H9 (cell line): ENCODE data around the gene PGGHG. TPM values are rescaled to one million over a fixed set of nuclear protein-coding genes. Genes with fewer than 3 reads are reported as not detected.
"Not testable (repeated sequence)": the region's sequence is repeated elsewhere in the genome, so short reads cannot be mapped to it uniquely, and the experiment has no call there.

Source experiments
- DNase-seq: peaks from one replicate; pipeline ENCODE4 v3.0.0-alpha.2; 2017
- H2AFZ ChIP-seq: one replicate; pipeline ENCODE4 v1.6.1; 2013; ENCODE audit warnings: mild to moderate bottlenecking, low read length, control low read depth, moderate library complexity
- H2AK5ac ChIP-seq: 2 replicates; pipeline ENCODE4 v1.6.1; 2013; ENCODE audit warnings: low read length, control low read depth, mixed read lengths; ENCODE audit not compliant: insufficient read length
- H2BK120ac ChIP-seq: one replicate; pipeline ENCODE4 v1.6.1; 2013; ENCODE audit warnings: low read depth, mild to moderate bottlenecking, low read length, control low read depth, inconsistent platforms; ENCODE audit not compliant: poor library complexity, severe bottlenecking
- H2BK12ac ChIP-seq: 2 replicates; pipeline ENCODE4 v1.6.1; 2013; ENCODE audit warnings: low read length, control low read depth, mixed read lengths, low read depth; ENCODE audit not compliant: insufficient read length
- H2BK15ac ChIP-seq: 2 replicates; pipeline ENCODE4 v1.6.1; 2013; ENCODE audit warnings: low read depth, low read length, control low read depth
- H2BK20ac ChIP-seq: one replicate; pipeline ENCODE4 v1.6.1; 2013; ENCODE audit warnings: low read depth, mild to moderate bottlenecking, low read length, control low read depth, inconsistent platforms; ENCODE audit not compliant: poor library complexity, severe bottlenecking
- H2BK5ac ChIP-seq: 2 replicates; pipeline ENCODE4 v1.6.1; 2013; ENCODE audit warnings: low read length, control low read depth, mixed read lengths; ENCODE audit not compliant: insufficient read length
- H3K14ac ChIP-seq: 2 replicates; pipeline ENCODE4 v1.6.1; 2013; ENCODE audit warnings: low read length, control low read depth; ENCODE audit not compliant: insufficient read depth
- H3K18ac ChIP-seq: 2 replicates; pipeline ENCODE4 v1.6.1; 2013; ENCODE audit warnings: low read depth, mild to moderate bottlenecking, mixed read lengths, low read length, control low read depth; ENCODE audit not compliant: insufficient read length
- H3K23ac ChIP-seq: 2 replicates; pipeline ENCODE4 v1.6.1; 2013; ENCODE audit warnings: low read length, control low read depth, mixed read lengths, low read depth; ENCODE audit not compliant: insufficient read length
- H3K23me2 ChIP-seq: 2 replicates; pipeline ENCODE4 v1.6.1; 2013; ENCODE audit warnings: low read depth, mild to moderate bottlenecking, mixed read lengths, low read length, control low read depth; ENCODE audit not compliant: insufficient read length, poor library complexity, severe bottlenecking
- H3K27ac ChIP-seq: 2 replicates; pipeline ENCODE4 v1.5.1; 2013; ENCODE audit warnings: low read length, control low read depth, mixed read lengths, low read depth; ENCODE audit not compliant: insufficient read length
- H3K27me3 ChIP-seq: 2 replicates; pipeline ENCODE4 v1.6.1; 2013; ENCODE audit warnings: low read length, control low read depth, inconsistent platforms; ENCODE audit not compliant: insufficient read depth
- H3K4ac ChIP-seq: 2 replicates; pipeline ENCODE4 v1.6.1; 2013; ENCODE audit warnings: low read depth, mild to moderate bottlenecking, control low read depth, inconsistent platforms, low read length, moderate library complexity
- H3K4me1 ChIP-seq: 2 replicates; pipeline ENCODE4 v1.6.1; 2013; ENCODE audit warnings: low read length, control low read depth, inconsistent platforms; ENCODE audit not compliant: insufficient read depth
- H3K4me2 ChIP-seq: 2 replicates; pipeline ENCODE4 v1.6.1; 2013; ENCODE audit warnings: low read length, control low read depth, mixed read lengths; ENCODE audit not compliant: insufficient read length, insufficient read depth
- H3K56ac ChIP-seq: 2 replicates; pipeline ENCODE4 v1.6.1; 2013; ENCODE audit warnings: low read depth, mild to moderate bottlenecking, mixed read lengths, low read length, control low read depth; ENCODE audit not compliant: insufficient read length
- H3K79me1 ChIP-seq: 2 replicates; pipeline ENCODE4 v1.6.1; 2013; ENCODE audit warnings: low read depth, mild to moderate bottlenecking, moderate library complexity, low read length, control low read depth, inconsistent platforms; ENCODE audit not compliant: insufficient read depth, poor library complexity, severe bottlenecking
- H3K79me2 ChIP-seq: 2 replicates; pipeline ENCODE4 v1.6.1; 2013; ENCODE audit warnings: low read length, control low read depth, inconsistent platforms; ENCODE audit not compliant: insufficient read depth
- H3K9ac ChIP-seq: 2 replicates; pipeline ENCODE4 v1.6.1; 2013; ENCODE audit warnings: low read length, control low read depth, mixed read lengths; ENCODE audit not compliant: insufficient read length; ENCODE audit errors: extremely low read depth
- H3K9me3 ChIP-seq: one replicate; pipeline ENCODE4 v1.6.1; 2013; ENCODE audit warnings: low read depth, low read length, inconsistent platforms; ENCODE audit not compliant: control insufficient read depth
- H3T11ph ChIP-seq: one replicate; pipeline ENCODE4 v1.6.1; 2013; ENCODE audit warnings: mild to moderate bottlenecking, low read length, control low read depth, inconsistent platforms
- H4K20me1 ChIP-seq: one replicate; pipeline ENCODE4 v1.6.1; 2013; ENCODE audit not compliant: control insufficient read depth, insufficient read length, insufficient read depth
- H4K5ac ChIP-seq: 2 replicates; pipeline ENCODE4 v1.6.1; 2013; ENCODE audit warnings: low read depth, mild to moderate bottlenecking, mixed read lengths, low read length, control low read depth; ENCODE audit not compliant: insufficient read length
- H4K8ac ChIP-seq: replicated peaks from 2 replicates; pipeline ENCODE4 v1.6.1; 2013; ENCODE audit warnings: low read length, control low read depth, mixed read lengths, low read depth; ENCODE audit not compliant: insufficient read length
- H4K91ac ChIP-seq: 2 replicates; pipeline ENCODE4 v1.6.1; 2013; ENCODE audit warnings: low read depth, mild to moderate bottlenecking, moderate library complexity, mixed read lengths, low read length, control low read depth; ENCODE audit not compliant: insufficient read length
- H3K27ac Mint-ChIP-seq, 3 experiments: 2 replicates in 2 of 3; 3 replicates in 1 of 3; pipeline ENCODE4 v1.8.0; 2020 to 2021; ENCODE audit warnings: mixed read lengths in 3 of 3, mild to moderate bottlenecking in 1 of 3, moderate library complexity in 1 of 3
- H3K27me3 Mint-ChIP-seq: 2 replicates; pipeline ENCODE4 v1.8.0; 2021; ENCODE audit warnings: low read depth, mild to moderate bottlenecking, moderate library complexity, mixed read lengths
- H3K36me3 Mint-ChIP-seq, 3 experiments: 2 replicates in 2 of 3; 3 replicates in 1 of 3; pipeline ENCODE4 v1.8.0; 2020 to 2021; ENCODE audit warnings: low read depth in 3 of 3, mixed read lengths in 3 of 3; ENCODE audit not compliant: insufficient read depth in 1 of 3
- H3K4me1 Mint-ChIP-seq, 2 experiments: 2 replicates each; pipeline ENCODE4 v1.8.0; 2020; ENCODE audit warnings: mixed read lengths in 2 of 2
- H3K4me3 Mint-ChIP-seq, 2 experiments: 2 replicates in 1 of 2; 3 replicates in 1 of 2; pipeline ENCODE4 v1.8.0; 2020 to 2021; ENCODE audit warnings: mild to moderate bottlenecking in 2 of 2, mixed read lengths in 2 of 2, moderate library complexity in 1 of 2
- H3K9me3 Mint-ChIP-seq, 2 experiments: 2 replicates in 1 of 2; 3 replicates in 1 of 2; pipeline ENCODE4 v1.8.0; 2020; ENCODE audit warnings: mild to moderate bottlenecking in 2 of 2, mixed read lengths in 2 of 2, moderate library complexity in 1 of 2
- WGBS: extraction: QIAGEN DNeasy Blood & Tissue Kit; methylation state at CpG from one replicate; pipeline ENCODE4 v1.1.7; 2013; ENCODE audit warnings: missing lambda C conversion rate, low lambda C conversion rate, mixed read lengths; ENCODE audit not compliant: insufficient read length; ENCODE audit errors: extremely low coverage; 5-methylcytosine and 5-hydroxymethylcytosine counted together
- total RNA-seq: library from RNA; stranded (reverse); gene quantifications from 2 replicates; pipeline ENCODE4 v1.2.1, GENCODE V29; 2021
- TF ChIP-seq, protein P1 (sequence below): fragments of 200-600 bp; sonication (generic); conservative IDR thresholded peaks from 3 replicates; pipeline ENCODE4 v1.8.0; 2021; ENCODE audit warnings: antibody characterized with exemption, mild to moderate bottlenecking

The PGGHG gene
- total RNA-seq, 1 experiment from 2014 or later = 58.3 TPM

DNA sequence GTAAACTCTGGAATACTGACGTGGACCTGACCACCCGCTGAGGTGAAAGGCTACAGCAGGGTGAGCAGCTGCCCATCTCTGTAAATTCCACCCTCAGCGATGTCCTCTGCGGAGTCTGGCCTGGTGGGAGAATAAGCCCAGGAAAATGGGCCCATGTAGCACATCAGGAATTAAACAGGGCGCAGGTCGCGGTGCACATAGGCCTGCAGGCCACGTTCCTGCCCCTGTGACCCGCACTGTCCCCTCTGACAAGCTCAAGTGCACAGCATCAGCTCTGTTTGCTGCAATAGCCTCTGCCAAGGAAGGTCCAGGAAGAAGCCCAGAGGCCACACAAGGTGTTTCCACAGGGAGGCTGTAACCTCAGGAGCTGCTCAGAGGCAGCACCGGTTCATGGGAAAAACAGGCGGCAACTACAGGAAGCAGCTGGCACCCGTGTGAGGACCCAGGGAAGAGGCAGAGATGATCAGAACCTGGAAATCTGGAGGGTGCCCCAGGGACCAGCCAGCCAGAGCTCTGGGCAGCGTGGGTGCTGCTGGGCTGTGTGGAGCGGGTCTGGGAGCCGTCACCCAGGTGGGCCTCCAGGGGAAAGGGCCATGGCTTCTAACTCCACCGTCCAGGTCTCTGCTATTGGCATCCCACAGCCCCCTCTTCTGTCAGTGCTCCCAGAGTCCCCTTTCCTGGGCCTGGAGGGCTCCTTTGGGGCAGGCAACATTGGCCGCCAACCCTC, 17.9 kb downstream of the PGGHG start:
- H3K23ac ChIP-seq = no peak overlapping the region
- Mint-ChIP-seq H3K4me1 (peaks cover 57 to 65% of the 10 kb centered on the region in 2 experiments), H3K27ac (peak overlapping the region in 1 of 3 experiments; percentile 97; a peak in 4 of 7 replicates), H3K9me3 (peaks cover 2 to 10% of the 10 kb centered on the region in 2 experiments; a peak in 3 of 5 replicates), H3K36me3 (peaks cover 0 to 10% (median 9%) of the 10 kb centered on the region in 3 experiments; a peak in 6 of 7 replicates), H3K4me3 (peak overlapping the region in 1 of 2 experiments; percentile 23; a peak in 1 of 5 replicates), H3K27me3 (no peaks in the 10 kb centered on the region)
- peak overlapping the region; percentile 34 for H2AK5ac ChIP-seq
- H2BK120ac ChIP-seq = no peak overlapping the region
- TF ChIP-seq, protein P1, sequence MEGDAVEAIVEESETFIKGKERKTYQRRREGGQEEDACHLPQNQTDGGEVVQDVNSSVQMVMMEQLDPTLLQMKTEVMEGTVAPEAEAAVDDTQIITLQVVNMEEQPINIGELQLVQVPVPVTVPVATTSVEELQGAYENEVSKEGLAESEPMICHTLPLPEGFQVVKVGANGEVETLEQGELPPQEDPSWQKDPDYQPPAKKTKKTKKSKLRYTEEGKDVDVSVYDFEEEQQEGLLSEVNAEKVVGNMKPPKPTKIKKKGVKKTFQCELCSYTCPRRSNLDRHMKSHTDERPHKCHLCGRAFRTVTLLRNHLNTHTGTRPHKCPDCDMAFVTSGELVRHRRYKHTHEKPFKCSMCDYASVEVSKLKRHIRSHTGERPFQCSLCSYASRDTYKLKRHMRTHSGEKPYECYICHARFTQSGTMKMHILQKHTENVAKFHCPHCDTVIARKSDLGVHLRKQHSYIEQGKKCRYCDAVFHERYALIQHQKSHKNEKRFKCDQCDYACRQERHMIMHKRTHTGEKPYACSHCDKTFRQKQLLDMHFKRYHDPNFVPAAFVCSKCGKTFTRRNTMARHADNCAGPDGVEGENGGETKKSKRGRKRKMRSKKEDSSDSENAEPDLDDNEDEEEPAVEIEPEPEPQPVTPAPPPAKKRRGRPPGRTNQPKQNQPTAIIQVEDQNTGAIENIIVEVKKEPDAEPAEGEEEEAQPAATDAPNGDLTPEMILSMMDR = no peak
- peaks cover 16% of the 10 kb centered on the region; the same call in 1 of the 2 replicates for H3K4me1 ChIP-seq
- H4K91ac ChIP-seq = peak overlapping the region; percentile 92
- H3K23me2 ChIP-seq = peaks cover 5% of the 10 kb centered on the region
- H3K18ac ChIP-seq = peak overlapping the region; percentile 47
- no peaks in the 10 kb centered on the region for H3K79me1 ChIP-seq
- no peak overlapping the region for H2AFZ ChIP-seq
- H3K14ac ChIP-seq = peak overlapping the region; percentile 50; the same call in 1 of the 2 replicates
- H2BK12ac ChIP-seq = peak overlapping the region; percentile 99
- no peak overlapping the region; the same call in 1 of the 2 replicates for H2BK15ac ChIP-seq
- no peak for DNase-seq
- no peak overlapping the region for H3K56ac ChIP-seq
- H4K8ac ChIP-seq = no peak overlapping the region
- H3K27ac ChIP-seq = no peak overlapping the region
- no CpG with 5 or more reads among the region's 17 CpGs for WGBS
- H3K9ac ChIP-seq = no peak overlapping the region
- H4K20me1 ChIP-seq = no peaks in the 10 kb centered on the region
- H3K9me3 ChIP-seq = no peaks in the 10 kb centered on the region
- H3K4me2 ChIP-seq = no peak overlapping the region
- H3K4ac ChIP-seq = peak overlapping the region; percentile 62; the same call in 1 of the 2 replicates
- no peak overlapping the region for H4K5ac ChIP-seq
- H2BK5ac ChIP-seq = no peak overlapping the region
- no peak overlapping the region for H3T11ph ChIP-seq
- no peaks in the 10 kb centered on the region for H3K27me3 ChIP-seq
- no peak overlapping the region for H2BK20ac ChIP-seq
- H3K79me2 ChIP-seq = no peaks in the 10 kb centered on the region

DNA sequence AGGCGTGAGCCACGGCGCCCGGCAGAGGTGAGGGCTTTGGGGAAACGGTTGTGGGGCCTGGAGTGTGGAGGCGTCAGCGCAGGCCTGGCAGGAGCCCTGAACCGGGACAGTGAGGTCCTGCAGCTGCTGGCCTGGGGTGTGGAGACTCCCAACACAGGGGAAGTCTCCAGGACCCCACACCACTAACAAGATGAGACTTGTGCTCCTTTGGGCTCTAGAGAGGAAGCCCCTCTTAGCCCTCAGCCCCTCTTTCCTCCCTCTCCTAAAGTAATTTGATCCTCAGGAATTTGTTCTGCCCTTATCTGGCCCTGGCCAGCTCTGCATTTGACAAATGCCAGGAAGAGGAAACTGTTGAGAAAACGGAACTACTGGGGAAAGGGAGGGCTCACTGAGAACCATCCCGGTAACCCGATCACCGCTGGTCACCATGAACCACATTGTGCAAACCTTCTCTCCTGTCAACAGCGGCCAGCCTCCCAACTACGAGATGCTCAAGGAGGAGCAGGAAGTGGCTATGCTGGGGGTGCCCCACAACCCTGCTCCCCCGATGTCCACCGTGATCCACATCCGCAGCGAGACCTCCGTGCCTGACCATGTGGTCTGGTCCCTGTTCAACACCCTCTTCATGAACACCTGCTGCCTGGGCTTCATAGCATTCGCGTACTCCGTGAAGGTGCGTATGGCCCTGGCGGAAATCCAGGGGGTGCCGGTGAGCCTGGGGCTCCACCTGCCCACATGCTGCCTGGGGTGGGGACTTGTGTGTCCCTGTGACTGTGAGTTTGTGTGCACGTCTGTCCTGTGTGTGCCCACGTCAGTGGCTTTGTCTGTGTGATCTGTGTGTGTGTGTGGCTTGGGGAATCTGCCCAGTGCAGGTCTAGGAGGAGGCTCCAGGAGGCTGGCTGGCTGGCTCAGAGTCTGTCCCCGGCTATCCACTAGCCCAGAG, 19.1 kb downstream of the PGGHG start, which contains the start of gene IFITM2:
TSS of gene IFITM2 (plus strand) at position 51 of the 943 bp plus-strand sequence. CDS start at position 428, 377 bp downstream.
- not testable (repeated sequence) for H3K36me3 Mint-ChIP-seq, H4K5ac ChIP-seq, H3K56ac ChIP-seq, H4K8ac ChIP-seq, H3K79me1 ChIP-seq, H3K27ac ChIP-seq, H3K79me2 ChIP-seq, H2AFZ ChIP-seq, H3K23ac ChIP-seq, H3K27me3 Mint-ChIP-seq, H3K9ac ChIP-seq, H3K27me3 ChIP-seq, H2BK120ac ChIP-seq, H3K9me3 Mint-ChIP-seq, H4K20me1 ChIP-seq, H3T11ph ChIP-seq, H2BK5ac ChIP-seq, H3K23me2 ChIP-seq, H2BK20ac ChIP-seq, H3K9me3 ChIP-seq, H2BK15ac ChIP-seq
- Histone ChIP-seq H3K18ac (peak within 1 kb of the TSS; percentile 47), H3K4me2 (peak within 1 kb of the TSS; percentile 25), H4K91ac (peak within 1 kb of the TSS; percentile 92), H2AK5ac (peak within 1 kb of the TSS; percentile 34), H2BK12ac (peak within 1 kb of the TSS; percentile 99), H3K4me1 (peaks cover 21% of the 10 kb centered on the region; the same call in 1 of the 2 replicates), H3K4ac (peak within 1 kb of the TSS; percentile 62; the same call in 1 of the 2 replicates), H3K14ac (peak within 1 kb of the TSS; percentile 50; the same call in 1 of the 2 replicates)
- DNase-seq = peak; percentile 79
- H3K4me1 Mint-ChIP-seq = peaks cover 62 to 69% of the 10 kb centered on the region in 2 experiments
- WGBS = no CpG with 5 or more reads among the region's 28 CpGs
- H3K27ac Mint-ChIP-seq = peak within 1 kb of the TSS; percentile 85 to 98 (median 97)
- H3K4me3 Mint-ChIP-seq = peak within 1 kb of the TSS; percentile 87 to 91
